Umbilical cord (tissue), 2 donors: ENCODE results near the gene REPIN1. TPM values are rescaled to one million over a fixed set of nuclear protein-coding genes. Genes with fewer than 3 reads are reported as not detected.

Experiments used
- DNase-seq: peaks from one replicate; pipeline ENCODE4 v3.0.0-alpha.2; 2015; ENCODE audit warnings: low spot score
- total RNA-seq: library from RNA; depleted of rRNA; stranded (reverse); fragments of >200 nt; gene quantifications from one replicate; pipeline ENCODE4 v1.2.3, GENCODE V29; 2014; ENCODE audit warnings: low replicate concordance; ENCODE audit not compliant: insufficient read depth

The REPIN1 gene
- total RNA-seq, 1 donor from 2014 or later = 24.1 TPM

DNA sequence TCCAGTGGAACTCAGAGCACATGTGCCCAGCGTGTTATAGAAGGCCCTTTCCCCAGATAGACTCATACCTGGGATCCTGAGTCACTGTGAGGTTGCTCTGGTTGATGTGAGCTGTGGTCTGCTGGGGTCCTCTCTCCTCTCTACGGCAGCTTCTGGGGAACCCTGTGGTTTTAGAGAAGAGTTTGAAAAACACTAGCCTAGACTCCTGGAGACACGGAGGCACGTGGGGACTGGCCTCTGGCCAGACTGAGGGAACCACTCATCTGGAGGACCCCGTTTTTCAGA is 20.9 kb downstream of the REPIN1 start:
- DNase-seq = no peak

GRCh38 chr7:150390205-150390604 is 21.6 kb downstream of the REPIN1 start:
- no peak for DNase-seq

- DNase-seq = no peak
These were observed 24.7 kb downstream of the REPIN1 start for GRCh38 chr7:150393325-150393724.

- DNase-seq = no peak
These were observed 27.8 kb downstream of the REPIN1 start for GRCh38 chr7:150396426-150396825.

- DNase-seq = no peak
These were observed 28.2 kb downstream of the REPIN1 start for GRCh38 chr7:150396851-150397260.

GRCh38 chr7:150397346-150398107 is 28.9 kb downstream of the REPIN1 start:
- DNase-seq = no peak

DNA sequence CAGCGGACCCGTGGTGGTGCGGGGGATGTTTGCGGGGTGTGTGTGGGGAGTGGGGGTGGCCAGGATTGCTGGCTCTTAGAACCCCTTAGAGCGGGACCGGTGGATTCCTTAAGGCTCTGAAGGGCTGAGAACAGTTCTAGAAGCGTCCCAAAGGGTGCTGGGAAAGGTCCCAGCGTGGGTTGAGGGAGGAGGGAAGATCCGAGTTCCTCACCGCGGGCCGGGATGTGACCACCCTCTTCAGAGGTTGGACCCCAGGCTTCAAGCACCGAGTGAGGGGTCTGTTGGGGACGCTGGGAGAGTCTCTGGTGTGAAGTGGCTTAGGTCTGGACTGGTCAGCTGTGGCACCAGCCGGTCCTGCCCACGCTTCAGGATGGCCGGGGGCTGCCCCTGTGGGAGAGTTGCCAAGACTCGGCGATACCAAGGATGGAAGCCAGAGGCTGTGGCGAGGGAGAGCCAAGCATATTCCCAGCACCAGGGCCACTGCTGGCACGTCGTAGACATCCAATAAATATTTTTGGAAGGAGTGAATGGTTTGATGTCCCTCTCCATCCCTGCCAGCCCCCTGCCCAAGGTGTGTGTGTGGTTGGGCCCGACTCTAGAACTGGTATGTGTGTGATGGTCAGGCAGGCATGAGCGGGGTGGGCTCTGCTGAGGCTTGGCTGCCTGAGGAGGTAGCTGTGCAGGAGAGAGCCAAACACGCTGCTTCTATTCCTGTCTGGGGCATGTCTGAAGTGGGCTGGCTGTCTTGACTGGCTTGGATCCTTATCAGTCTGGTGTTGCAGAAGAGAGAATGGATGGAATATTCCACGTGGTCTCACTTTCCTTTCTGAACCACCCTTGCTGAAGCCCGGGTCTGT is 29.7 kb downstream of the REPIN1 start:
- DNase-seq = no peak

- DNase-seq = no peak
These were observed 30.3 kb downstream of the REPIN1 start for GRCh38 chr7:150398965-150399320.

GRCh38 chr7:150399421-150400007 is 30.9 kb downstream of the REPIN1 start:
- no peak for DNase-seq

GRCh38 chr7:150400008-150400787 is 31.6 kb downstream of the REPIN1 start:
- no peak for DNase-seq

DNA sequence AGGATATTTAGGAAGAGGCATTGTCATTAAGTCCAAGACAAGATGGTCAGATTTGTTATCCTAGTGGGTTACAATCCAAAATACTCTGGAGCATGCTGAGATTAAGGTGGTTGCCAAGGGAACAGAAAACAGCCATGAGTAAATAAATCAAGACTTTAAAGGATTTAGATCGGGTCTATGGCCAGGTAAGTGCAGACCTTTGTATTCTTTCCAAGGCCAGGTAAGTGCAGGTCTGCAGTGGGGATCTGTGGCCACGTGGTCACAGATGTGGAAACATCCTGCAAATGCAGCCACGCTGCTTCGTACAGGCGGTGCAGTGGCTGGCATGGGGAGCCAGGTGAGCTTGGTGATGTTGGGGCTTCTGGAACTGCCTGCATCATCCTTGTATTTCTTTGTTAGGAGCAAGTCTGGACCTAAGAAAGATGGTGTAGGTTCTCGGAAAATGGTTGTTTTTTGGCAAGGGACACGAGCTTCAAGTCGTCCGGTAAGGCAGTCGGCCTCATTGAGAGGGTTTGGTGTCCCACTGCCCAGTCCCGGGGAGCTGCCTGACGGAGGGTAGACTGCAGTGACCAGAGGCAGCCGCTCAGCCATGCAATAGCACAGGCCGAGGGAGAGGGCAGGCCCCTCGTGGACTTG is 32.3 kb downstream of the REPIN1 start:
- no peak for DNase-seq

DNA sequence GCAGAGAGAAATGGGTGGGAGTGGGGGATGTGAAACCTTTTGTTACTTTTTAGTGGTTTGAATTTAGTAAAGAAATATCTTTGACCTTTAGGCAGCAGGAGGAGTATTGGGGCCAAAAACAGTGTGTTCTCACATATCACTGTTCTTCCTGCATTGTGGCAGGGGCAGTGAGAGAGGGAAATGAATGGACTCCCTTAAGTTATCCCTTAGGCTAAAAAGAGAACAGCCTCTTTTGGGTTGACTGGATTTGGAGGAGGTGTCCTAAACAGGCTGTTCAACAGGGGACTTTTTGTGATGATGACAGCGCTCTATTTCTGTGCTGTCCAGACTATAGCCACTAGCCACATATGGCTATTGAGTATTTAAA is 32.8 kb downstream of the REPIN1 start:
- DNase-seq = no peak

GRCh38 chr7:150401861-150402631 is 33.4 kb downstream of the REPIN1 start:
- DNase-seq = no peak

DNA sequence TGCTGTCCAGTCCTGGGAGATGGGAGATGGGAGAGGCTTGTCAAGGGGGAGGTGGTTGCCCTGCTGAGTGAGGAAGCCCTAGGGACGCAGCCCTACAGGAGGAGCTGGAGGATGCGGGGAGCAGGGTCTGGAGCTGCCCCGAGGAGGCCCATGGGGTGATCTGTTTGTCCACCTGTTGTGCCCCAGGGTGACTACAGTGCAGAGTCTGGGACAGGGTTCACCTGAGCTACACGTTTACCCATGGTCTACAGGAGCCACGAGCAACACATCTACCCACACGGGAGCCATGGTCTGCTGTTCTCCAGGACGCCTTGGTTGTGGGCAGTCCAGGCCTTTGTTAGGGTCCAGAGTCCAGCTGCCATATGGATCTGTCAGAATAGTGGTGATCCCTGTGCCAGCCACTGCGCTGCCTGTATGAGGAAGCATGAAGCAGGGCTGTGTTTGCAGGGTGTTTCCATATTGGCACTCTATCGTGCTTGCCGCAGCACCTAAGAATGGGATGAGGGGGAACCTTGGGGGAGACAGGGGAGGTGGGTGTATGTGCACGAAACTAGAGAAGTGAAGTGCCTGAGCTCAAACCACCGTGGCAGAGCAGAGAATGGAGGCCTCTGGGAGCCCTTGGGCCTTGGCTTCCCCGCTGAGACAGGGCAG is 34.2 kb downstream of the REPIN1 start:
- no peak for DNase-seq

DNA sequence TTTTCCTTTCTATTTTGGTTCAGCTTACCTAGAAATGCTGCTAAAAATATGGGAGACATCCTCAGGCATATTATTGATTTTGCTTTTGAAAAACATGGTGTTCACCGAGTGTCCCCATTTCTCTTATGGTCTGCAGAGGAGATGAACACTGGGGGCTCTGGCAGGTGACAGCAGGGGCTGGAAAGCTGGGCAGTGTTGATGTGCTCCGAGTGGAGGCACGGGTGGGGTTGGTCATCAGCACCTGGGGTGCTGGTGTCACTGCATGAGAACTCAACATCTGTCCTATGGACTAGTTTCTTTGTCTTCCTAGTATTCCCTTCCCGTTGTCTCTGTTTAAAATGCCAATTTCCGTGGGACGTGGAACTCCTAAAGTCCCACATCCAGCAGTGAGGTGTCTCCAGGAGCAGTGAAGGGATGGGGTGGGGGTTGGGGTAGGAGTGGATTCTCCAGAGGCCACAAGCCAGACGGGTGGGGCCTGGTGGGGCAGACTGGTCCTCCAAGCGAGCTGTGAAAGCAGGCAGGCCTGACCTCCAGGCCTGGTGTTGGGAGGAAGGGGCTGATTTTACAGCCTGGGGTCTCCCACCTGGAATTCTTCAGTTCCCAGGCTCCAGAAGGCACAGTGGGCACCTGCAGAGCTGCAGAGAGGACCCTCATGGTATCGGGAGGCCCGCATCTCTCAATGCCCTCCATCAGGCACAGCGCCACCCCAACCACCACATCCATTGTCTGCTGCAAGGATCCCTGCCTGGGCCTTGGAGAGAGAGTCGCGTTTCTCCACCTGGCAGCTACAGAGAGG is 35.0 kb downstream of the REPIN1 start:
- no peak for DNase-seq

DNA sequence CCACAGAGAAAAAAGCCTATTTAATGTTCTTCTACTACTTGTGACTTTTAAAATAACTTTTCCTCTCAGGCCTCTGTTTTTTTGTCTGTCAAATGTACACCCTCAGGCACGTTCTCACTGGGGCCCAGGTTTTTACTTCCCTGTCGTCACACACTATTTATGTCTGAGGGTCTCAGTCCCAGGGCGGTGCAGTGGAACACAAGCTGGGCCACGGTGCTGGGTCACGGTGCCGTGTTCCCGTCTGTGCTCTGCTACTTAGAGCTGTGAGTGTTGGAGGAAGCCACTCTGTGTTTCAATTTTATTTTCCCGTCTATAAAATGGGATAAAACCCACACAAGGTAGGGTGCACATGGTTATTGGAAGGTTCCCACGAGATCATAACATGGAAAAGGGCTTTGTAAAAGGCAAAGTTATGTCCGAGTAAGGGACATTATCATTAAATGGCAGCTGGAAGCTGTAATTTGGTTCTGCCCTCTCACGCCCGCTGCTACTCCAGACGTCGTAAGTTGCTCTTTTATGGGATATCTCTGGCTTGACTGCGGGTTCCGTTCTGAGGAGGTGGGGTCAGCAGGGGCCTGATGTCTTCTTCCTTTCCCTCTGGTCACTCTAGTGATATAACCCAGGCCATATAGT is 35.7 kb downstream of the REPIN1 start:
- no peak for DNase-seq

GRCh38 chr7:150404805-150405583 is 36.4 kb downstream of the REPIN1 start:
- DNase-seq = peak; percentile 91
